ENCODE measurements around the gene NPIPB6.

NPIPB6 gene

DNA sequence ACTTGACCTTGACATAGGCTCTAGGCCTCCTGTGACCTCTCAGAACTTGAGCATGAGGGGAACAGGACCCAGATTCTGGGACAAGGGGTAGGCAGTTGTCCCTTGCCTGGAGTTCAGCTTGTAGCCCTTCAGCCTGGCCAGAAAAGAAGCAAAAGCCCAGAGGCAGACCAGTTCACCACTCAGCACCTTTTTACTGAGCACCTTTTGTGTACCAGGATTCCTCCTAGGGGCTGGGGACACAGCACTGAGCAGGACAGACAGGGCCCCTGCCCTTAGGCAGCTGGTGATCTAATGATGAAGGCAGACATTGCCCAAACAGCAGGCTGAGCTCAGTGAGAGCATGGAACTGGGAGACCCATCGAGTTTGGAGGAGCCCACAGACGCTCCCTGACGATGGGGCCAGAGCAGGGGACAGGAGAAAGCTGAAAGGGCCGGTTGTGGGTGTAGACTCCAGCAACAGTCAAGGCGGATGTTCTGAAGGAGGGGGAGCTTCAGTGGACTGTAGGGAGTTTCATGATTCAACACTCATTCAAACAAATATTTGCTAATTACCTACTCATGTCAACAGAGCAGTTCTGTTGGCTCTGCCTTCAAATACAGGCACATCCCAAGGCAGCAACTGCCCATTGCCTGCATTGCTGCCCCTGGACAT, 38.9 kb downstream of the NPIPB6 start:
- DNase-seq (ENCODE audit: low read depth in 2 of 2) = no peak

DNA sequence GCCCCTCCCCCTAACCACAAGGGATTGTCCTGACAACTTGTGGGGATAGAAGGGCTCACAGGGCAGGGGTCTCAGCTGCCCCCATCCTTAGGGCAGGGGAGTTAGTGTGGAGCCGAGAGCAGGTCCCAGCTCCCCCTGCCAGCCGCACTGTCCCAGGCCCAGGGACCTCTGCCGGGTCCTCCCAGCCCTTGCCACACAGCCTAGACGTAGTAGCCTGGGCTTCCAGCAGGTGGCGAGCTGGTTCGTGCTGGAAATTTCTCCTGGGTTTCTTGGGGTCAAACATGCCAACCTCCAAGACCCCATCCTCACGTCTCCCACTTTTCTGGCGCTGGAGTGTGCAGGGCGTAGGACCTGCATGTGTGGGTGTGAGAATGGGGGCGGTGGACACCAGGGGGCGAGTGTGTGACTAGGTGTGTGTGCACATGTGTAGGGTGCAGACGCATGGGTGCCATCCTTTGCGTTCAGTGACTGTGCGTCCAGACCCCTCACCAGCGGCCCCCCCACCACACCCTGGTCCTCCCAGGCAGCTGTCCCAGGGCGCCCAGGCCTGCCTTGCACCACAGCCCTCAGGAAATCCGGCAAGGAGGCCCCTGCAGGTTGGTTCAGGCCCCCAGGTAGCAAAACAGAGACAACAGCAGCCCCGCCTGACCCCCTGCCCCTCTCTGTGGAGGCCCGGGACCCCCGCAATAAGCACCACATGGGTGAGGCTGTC, 41.5 kb downstream of the NPIPB6 start:
- peak in 1 of 2 donors; percentile 41 for DNase-seq (ENCODE audit: low read depth in 2 of 2)

DNA sequence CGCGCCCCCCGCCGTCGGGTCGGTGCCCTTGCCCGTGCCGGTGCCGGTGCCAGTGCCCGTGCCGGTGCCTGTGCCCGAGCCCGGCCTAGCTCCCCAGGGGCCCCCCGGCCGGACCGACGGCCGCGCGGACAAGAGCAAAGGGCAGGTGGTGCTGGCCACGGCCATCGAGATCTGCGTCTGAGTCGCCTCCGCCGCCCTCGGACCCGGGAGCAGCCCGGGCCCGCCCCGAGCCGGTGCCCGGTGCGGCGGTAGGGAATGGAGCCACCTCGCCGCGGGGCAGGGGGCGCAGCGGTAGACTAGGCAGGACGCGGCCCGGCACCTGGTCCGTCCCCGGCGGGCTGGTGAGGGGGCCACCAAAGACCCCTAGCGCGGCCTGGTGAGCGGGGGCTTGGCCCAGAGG, 42.6 kb downstream of the NPIPB6 start:
- no peak for DNase-seq (ENCODE audit: low read depth in 2 of 2)

- DNase-seq (ENCODE audit: low read depth in 2 of 2) = no peak
Measured at GRCh38 chr16:28320023-28320561, 43.2 kb downstream of the NPIPB6 start.

- no peak for DNase-seq (ENCODE audit: low read depth in 2 of 2)
Measured at GRCh38 chr16:28319476-28320022, 43.8 kb downstream of the NPIPB6 start.

GRCh38 chr16:28318042-28318744, 45.1 kb downstream of the NPIPB6 start:
- DNase-seq (ENCODE audit: low read depth in 2 of 2) = no peak

DNA sequence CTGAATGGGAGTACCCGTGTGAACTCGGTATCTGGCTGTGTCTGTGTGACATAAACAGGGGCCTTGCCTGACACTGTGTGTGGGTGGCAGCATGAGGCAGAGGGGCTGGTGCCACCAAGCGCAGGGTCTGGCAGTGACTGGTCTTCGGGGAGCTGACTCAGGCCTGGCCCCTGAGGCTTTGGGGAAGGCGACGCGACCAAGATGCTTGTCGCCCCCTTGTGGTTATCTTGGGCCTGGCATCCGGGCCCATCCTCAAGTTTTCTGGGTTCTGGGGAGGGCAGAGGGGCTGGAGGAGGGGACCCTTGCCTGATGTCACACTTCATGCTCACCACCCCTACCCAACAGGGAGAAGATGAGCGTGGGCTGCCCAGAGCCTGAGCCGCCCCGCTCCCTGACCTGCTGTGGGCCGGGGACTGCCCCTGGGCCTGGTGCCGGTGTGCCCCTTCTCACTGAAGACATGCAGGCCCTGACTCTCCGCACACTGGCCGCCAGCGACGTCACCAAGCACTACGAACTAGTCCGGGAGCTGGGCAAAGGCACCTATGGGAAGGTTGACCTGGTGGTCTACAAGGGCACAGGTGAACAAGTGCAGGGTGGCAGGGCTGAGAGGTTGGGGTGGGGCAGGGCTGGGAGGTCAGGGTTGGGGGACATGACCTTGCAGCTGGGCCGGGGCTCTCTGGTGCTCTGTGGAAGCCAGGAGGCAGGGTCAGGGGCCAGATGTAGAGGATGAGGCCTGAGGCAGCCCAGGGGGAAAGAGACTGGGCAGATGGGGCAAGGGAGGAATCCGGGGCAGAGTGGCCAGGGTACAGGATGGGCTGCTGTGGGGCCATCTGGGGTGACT, 46.0 kb downstream of the NPIPB6 start:
- peak; percentile 67 to 76 for DNase-seq (ENCODE audit: low read depth in 2 of 2)

GRCh38 chr16:28316054-28316453, 47.3 kb downstream of the NPIPB6 start:
- DNase-seq (ENCODE audit: low read depth in 2 of 2) = no peak

DNA sequence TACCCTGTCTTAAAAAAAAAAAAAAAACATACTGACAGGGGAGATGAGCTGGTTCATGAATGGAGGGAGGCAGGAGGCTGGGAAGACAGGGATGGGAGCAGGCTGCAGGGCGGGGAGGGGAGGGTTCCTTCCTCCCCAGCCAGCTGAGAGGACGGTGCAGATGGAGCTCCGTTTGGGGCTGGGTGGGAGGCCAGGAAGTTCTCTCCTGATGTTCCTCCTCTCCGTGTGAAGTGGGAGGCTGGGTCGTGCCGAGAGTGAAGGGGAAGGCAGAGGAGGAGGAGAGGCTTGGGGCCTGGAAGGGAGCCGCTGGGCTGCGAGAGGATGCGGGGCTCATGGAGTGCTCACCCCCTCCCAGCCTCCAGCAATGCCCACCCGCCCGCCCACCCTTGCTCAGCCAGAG, 49.7 kb downstream of the NPIPB6 start:
- DNase-seq (ENCODE audit: low read depth in 2 of 2) = no peak

DNA sequence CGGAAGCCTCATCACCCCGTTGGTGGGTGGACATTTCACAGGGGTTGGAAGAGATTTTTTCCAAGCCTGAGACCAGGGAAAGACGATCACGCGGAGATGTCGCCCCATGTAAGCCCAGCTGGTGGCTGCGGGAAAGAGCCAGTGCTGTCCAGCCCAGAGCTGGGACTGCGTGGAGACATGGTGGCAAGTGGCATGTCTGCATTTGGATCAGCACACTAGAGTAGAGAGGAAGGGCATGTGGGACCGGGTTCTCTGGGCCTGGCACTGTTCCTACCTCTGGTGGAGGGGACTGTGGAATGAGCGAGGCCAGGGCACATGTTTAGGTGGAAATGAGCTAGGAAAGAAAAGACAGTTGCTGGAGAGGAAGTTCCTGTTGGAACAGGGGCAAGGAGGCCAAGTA, 51.0 kb downstream of the NPIPB6 start:
- DNase-seq (ENCODE audit: low read depth in 2 of 2) = no peak

- DNase-seq (ENCODE audit: low read depth in 2 of 2) = no peak
Measured at GRCh38 chr16:28311913-28312312, 51.4 kb downstream of the NPIPB6 start.

- DNase-seq (ENCODE audit: low read depth in 2 of 2) = no peak
Measured at GRCh38 chr16:28311413-28311812, 51.9 kb downstream of the NPIPB6 start.

DNA sequence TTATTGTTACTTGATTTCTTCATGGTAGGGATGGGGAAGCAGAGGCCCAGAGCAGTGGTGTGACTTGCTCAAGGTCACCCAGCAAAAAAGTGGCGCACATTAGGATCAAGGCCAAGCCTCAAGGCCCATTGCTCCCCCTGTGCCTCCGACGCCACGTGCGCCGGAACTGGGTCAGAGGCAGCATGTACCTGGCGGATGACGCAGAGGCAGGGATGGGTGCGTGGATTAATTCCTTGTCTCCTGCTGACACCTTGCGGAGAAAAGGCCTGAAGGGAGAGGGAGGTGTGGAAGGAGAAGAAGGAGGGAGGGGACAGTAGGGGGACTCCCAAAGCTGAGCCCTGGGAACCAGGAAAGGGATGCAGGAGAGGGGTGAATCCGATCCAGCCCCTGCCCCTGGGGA, 52.5 kb downstream of the NPIPB6 start:
- no peak for DNase-seq (ENCODE audit: low read depth in 2 of 2)

DNA sequence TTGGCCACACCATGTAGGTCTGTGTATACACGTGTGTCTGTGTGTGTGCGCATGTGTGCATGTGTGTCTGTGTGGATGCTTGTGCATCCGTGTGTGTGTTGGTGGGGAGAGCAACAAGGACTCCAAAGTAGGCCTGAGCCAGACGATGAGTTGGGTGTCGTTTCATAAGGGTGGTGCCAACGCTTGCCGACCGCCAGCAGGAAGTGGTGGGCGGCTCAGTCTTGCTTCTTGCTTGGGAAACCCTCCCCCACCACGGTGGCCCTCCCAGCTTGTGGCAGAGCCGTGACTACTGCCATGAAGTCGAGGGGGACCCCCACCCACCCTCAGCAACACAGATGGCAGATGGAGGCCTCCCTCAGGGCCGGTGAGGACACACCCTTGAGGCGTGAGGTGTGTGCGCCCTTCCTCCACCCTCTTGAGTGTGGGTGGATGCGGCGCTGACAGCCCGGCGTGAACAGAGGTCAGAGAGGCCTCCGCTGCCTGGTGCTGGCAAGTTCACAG, 53.4 kb downstream of the NPIPB6 start:
- DNase-seq (ENCODE audit: low read depth in 2 of 2) = peak; percentile 60 to 76

GRCh38 chr16:28308794-28309584, 54.3 kb downstream of the NPIPB6 start:
- DNase-seq (ENCODE audit: low read depth in 2 of 2) = no peak

DNA sequence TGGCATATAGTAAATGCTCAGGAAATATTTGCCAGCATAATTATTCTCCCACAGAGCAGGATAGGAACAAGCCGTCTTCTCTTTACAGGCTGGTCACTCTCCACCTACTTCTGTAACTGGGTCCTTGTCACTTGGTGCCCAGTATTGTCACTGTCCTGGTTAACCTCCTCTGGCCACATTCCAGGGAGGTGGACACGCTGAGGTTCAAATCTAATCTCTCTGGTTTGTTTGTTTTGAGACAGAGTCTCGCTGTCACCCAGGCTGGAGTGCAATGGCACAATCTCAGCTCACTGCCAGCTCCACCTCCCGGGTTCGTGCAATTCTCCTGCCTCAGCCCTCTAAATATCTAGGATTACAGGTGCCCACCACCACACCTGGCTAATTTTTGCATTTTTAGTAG, 55.4 kb downstream of the NPIPB6 start:
- no peak for DNase-seq (ENCODE audit: low read depth in 2 of 2)

DNA sequence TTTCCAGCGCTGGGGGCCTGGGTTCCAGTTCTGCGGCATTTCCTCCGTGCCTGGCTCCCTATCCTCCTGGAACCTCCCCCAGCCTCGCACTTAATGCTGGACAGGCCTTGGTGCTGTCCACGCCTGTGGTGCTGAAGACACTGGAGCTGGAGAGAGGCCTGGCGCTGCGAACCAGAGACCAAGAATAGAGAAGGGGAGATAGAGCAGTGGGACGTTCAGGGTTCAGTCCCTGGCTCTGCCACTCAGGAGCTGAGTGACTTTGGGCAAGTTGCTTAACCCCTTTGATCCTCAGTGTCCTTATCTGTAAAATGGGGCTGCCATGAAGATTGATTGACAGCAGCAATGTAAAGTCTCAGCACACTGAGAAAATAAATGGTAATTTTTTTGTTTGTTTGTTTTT, 59.1 kb downstream of the NPIPB6 start:
- DNase-seq (ENCODE audit: low read depth in 2 of 2) = no peak

DNA sequence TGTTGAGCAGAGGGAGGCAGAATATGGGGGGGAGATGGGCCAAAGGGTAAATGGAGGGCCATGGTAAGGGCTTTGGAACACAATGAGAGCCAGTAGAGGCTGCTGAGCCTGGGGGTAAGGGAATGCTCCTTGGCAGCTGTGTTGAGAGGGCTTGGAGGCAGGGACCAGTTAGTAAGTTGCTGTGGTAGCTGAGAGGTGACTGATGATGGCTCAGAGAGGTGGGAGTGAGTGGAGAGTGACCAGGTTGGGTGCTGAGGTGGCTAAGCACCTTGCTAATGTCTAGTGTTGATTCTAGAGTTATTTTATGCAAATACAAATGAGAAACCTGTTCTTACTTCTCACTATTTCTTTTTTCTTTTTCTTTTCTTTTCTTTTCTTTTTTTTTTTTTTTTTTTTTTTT, 60.2 kb downstream of the NPIPB6 start:
- no peak for DNase-seq (ENCODE audit: low read depth in 2 of 2)

GRCh38 chr16:28301620-28302019, 61.7 kb downstream of the NPIPB6 start:
- DNase-seq (ENCODE audit: low read depth in 2 of 2) = no peak

DNA sequence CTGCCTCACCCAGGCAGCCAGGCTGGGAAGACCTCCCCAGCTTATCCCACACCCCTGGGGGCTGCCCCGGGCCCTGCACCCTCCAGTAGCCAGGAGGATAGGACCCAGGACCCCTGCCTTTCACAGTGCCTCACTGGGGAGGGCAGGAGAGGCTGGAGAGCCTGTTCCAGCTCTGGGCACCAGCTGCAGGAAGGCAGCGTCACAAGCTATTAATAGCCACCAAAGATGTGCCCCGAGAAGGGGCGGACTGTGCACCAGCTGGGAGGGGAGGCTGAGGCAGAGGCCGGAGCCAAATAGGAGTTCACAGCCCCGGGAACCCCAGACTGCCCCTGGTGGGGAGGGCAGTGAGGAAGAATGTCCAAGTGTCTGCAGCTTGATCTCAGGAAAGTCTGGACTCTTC, 62.2 kb downstream of the NPIPB6 start:
- no peak for DNase-seq (ENCODE audit: low read depth in 2 of 2)

DNA sequence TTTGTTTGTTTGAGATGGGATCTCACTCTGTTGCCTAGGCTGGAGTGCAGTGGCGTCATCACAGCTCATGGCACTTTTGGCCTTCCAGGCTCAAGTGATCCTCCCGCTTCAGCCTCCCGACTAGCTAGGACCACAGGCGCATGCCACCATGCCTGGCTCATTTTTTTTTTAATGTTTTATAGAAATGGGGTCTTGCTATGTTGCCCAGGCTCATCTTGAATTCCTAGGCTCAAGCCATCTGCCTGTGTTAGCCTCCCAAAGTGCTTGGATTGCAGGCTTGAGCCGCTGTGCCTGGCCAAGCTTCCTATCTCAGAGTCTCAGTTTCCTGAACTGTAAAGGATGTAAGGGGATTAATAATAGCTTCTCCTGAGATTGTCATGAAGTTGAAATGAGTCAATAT, 63.0 kb downstream of the NPIPB6 start:
- DNase-seq (ENCODE audit: low read depth in 2 of 2) = no peak
